Measurements from ENCODE around the gene FAM240B.

FAM240B gene

GRCh38 chr9:38690574-38690973 lies 29.4 kb downstream of the FAM240B start:
- Histone ChIP-seq H3K36me3 (ENCODE audit: low read length) (no peaks in the 10 kb centered on the region), H3K9me2 (replicated peaks; ENCODE audit: insufficient read depth, low read length) (no peaks in the 10 kb centered on the region), H3F3A (ENCODE audit: insufficient read depth) (no peaks in the 10 kb centered on the region), H3K4me2 (ENCODE audit: low read depth, low read length, poor library complexity, severe bottlenecking) (no peak overlapping the region), H3K9ac (ENCODE audit: low read length) (no peak overlapping the region), H3K4me3 (ENCODE audit: insufficient read depth, low read length, poor library complexity, severe bottlenecking) (no peak overlapping the region), H3K79me2 (ENCODE audit: insufficient read depth, low read length) (no peaks in the 10 kb centered on the region), H2AFZ (ENCODE audit: low read depth, low read length, severe bottlenecking) (no peak overlapping the region), H3K9me3 (ENCODE audit: insufficient read depth, low read length) (no peaks in the 10 kb centered on the region), H3K27ac (ENCODE audit: low read depth, low read length) (no peak overlapping the region), H3K27me3 (ENCODE audit: low read length) (no peaks in the 10 kb centered on the region), H4K20me1 (ENCODE audit: low read depth, low read length) (no peaks in the 10 kb centered on the region)
- TF ChIP-seq, protein P1, sequence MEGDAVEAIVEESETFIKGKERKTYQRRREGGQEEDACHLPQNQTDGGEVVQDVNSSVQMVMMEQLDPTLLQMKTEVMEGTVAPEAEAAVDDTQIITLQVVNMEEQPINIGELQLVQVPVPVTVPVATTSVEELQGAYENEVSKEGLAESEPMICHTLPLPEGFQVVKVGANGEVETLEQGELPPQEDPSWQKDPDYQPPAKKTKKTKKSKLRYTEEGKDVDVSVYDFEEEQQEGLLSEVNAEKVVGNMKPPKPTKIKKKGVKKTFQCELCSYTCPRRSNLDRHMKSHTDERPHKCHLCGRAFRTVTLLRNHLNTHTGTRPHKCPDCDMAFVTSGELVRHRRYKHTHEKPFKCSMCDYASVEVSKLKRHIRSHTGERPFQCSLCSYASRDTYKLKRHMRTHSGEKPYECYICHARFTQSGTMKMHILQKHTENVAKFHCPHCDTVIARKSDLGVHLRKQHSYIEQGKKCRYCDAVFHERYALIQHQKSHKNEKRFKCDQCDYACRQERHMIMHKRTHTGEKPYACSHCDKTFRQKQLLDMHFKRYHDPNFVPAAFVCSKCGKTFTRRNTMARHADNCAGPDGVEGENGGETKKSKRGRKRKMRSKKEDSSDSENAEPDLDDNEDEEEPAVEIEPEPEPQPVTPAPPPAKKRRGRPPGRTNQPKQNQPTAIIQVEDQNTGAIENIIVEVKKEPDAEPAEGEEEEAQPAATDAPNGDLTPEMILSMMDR (IDR thresholded peaks at IDR 0.05; ENCODE audit: insufficient read depth, low read length, poor library complexity, severe bottlenecking) = no peak
- TF ChIP-seq EZH2phosphoT487 (conservative IDR thresholded peaks at IDR 0.05; ENCODE audit: low read length) = no peak

- no peaks in the 10 kb centered on the region for H3K9me3 ChIP-seq (ENCODE audit: insufficient read depth, low read length)
- no peaks in the 10 kb centered on the region for H3K36me3 ChIP-seq (ENCODE audit: low read length)
- no peak overlapping the region for H3K9ac ChIP-seq (ENCODE audit: low read length)
- no peak overlapping the region for H2AFZ ChIP-seq (ENCODE audit: low read depth, low read length, severe bottlenecking)
- TF ChIP-seq, protein P1 (IDR thresholded peaks at IDR 0.05; ENCODE audit: insufficient read depth, low read length, poor library complexity, severe bottlenecking) = no peak
- no peak for TF ChIP-seq EZH2phosphoT487 (conservative IDR thresholded peaks at IDR 0.05; ENCODE audit: low read length)
- no peaks in the 10 kb centered on the region for H3K79me2 ChIP-seq (ENCODE audit: insufficient read depth, low read length)
- no peak overlapping the region for H3K4me3 ChIP-seq (ENCODE audit: insufficient read depth, low read length, poor library complexity, severe bottlenecking)
- no peak overlapping the region for H3K27ac ChIP-seq (ENCODE audit: low read depth, low read length)
- H3K27me3 ChIP-seq (ENCODE audit: low read length) = no peaks in the 10 kb centered on the region
- no peak overlapping the region for H3K4me2 ChIP-seq (ENCODE audit: low read depth, low read length, poor library complexity, severe bottlenecking)
- no peaks in the 10 kb centered on the region for H4K20me1 ChIP-seq (ENCODE audit: low read depth, low read length)
- H3F3A ChIP-seq (ENCODE audit: insufficient read depth) = no peaks in the 10 kb centered on the region
- H3K9me2 ChIP-seq (replicated peaks; ENCODE audit: insufficient read depth, low read length) = no peaks in the 10 kb centered on the region
Observed at GRCh38 chr9:38689678-38690077, 30.3 kb downstream of the FAM240B start.

DNA sequence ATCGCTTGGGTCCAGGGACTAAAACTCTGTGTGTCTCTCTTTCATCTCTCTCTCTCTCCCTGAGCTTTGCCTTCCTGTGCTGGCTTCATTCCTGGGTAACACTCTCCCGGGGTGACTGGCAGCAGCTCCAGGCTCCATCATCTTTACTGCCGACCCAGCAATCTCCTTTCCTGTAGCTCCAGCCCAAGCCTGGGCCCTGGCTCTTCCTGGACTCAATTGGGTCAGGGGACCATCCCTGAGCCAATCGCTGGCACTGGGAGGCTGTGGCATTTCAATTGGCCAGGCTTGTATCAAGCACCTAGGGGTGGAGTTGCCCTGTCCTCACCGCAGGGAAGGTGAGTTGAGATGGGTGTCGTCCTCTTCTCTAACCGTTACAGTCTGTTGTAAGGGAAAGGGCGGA lies 31.9 kb downstream of the FAM240B start:
- TF ChIP-seq EZH2phosphoT487 (conservative IDR thresholded peaks at IDR 0.05; ENCODE audit: low read length) = no peak
- TF ChIP-seq, protein P1 (IDR thresholded peaks at IDR 0.05; ENCODE audit: insufficient read depth, low read length, poor library complexity, severe bottlenecking) = no peak
- Histone ChIP-seq H3K4me2 (ENCODE audit: low read depth, low read length, poor library complexity, severe bottlenecking) (no peak overlapping the region), H3K9me3 (ENCODE audit: insufficient read depth, low read length) (no peaks in the 10 kb centered on the region), H3K79me2 (ENCODE audit: insufficient read depth, low read length) (no peaks in the 10 kb centered on the region), H3K36me3 (ENCODE audit: low read length) (no peaks in the 10 kb centered on the region), H3K27ac (ENCODE audit: low read depth, low read length) (no peak overlapping the region), H3K4me3 (ENCODE audit: insufficient read depth, low read length, poor library complexity, severe bottlenecking) (no peak overlapping the region), H4K20me1 (ENCODE audit: low read depth, low read length) (no peaks in the 10 kb centered on the region), H3F3A (ENCODE audit: insufficient read depth) (no peaks in the 10 kb centered on the region), H3K9ac (ENCODE audit: low read length) (no peak overlapping the region), H3K27me3 (ENCODE audit: low read length) (no peaks in the 10 kb centered on the region), H2AFZ (ENCODE audit: low read depth, low read length, severe bottlenecking) (no peak overlapping the region), H3K9me2 (replicated peaks; ENCODE audit: insufficient read depth, low read length) (no peaks in the 10 kb centered on the region)
